Tibial nerve (tissue), 4 donors: ENCODE results near the gene MDK. TPM values are rescaled to one million over a fixed set of nuclear protein-coding genes. Genes with fewer than 3 reads are reported as not detected.
A peak's percentile ranks its signal among the peaks of the same experiment; 100 is the strongest.

ENCODE experiments used
- DNase-seq, 2 donors: peaks; one replicate each; pipeline ENCODE4 v3.0.0-alpha.2; 2019; ENCODE audit warnings: low spot score in 2 of 2
- H3K27ac ChIP-seq, 4 donors: fragments of 200-600 bp; sonication (generic) in 3 of 4; one replicate each; pipeline ENCODE4 v1.5.1; 2017 to 2019; ENCODE audit warnings: mild to moderate bottlenecking in 1 of 4
- H3K27me3 ChIP-seq, 2 donors: fragments of 200-600 bp; sonication (generic) in 1 of 2; one replicate each; pipeline versions ENCODE4 v1.5.1 to v1.6.0; 2017 to 2019
- H3K36me3 ChIP-seq, 3 donors: fragments of 200-600 bp; sonication (generic); one replicate each; pipeline ENCODE4 v1.5.1; 2018 to 2019
- H3K4me1 ChIP-seq, 4 donors: fragments of 200-600 bp; sonication (generic) in 3 of 4; one replicate each; pipeline ENCODE4 v1.5.1; 2017 to 2019
- H3K4me3 ChIP-seq, 4 donors: fragments of 200-600 bp; sonication (generic) in 3 of 4; one replicate each; pipeline ENCODE4 v1.5.1; 2017 to 2019; ENCODE audit warnings: mild to moderate bottlenecking in 1 of 4, moderate library complexity in 1 of 4
- H3K9me3 ChIP-seq, 4 donors: fragments of 200-600 bp; sonication (generic) in 3 of 4; one replicate each; pipeline ENCODE4 v1.5.1; 2017 to 2019
- EP300 ChIP-seq, 2 donors: sonication (generic); formaldehyde crosslinking; IDR thresholded peaks; one replicate each; pipeline ENCODE4 v1.6.1; 2017; ENCODE audit warnings: antibody characterized with exemption in 2 of 2, mild to moderate bottlenecking in 1 of 2
- POLR2A ChIP-seq, 2 donors: fragments of 450-650 bp; IDR thresholded peaks; one replicate each; pipeline ENCODE4 v1.6.1; 2017; ENCODE audit warnings: antibody characterized with exemption in 2 of 2, mild to moderate bottlenecking in 2 of 2, moderate library complexity in 2 of 2
- WGBS, 2 donors: methylation state at CpG; one replicate each; pipeline ENCODE4 v1.1.5; 2018; 5-methylcytosine and 5-hydroxymethylcytosine counted together
- total RNA-seq, 4 donors: library from RNA; depleted of rRNA; stranded (reverse); fragments of >200 nt; gene quantifications; one replicate each; pipeline ENCODE4 v1.1.0, GENCODE V29; 2016
- TF ChIP-seq, protein P1 (sequence below), 5 experiments: fragments of 200-600 bp in 3 of 5; fragments of 450-650 bp in 2 of 5; sonication (generic) in 3 of 5; IDR thresholded peaks; one replicate each; pipeline ENCODE4 v1.5.1; 2016 to 2019; ENCODE audit warnings: antibody characterized with exemption in 5 of 5, mild to moderate bottlenecking in 3 of 5, moderate library complexity in 2 of 5

MDK gene
- total RNA-seq, 4 donors from 2014 or later, result 48.1 to 107 (median 57.3) TPM

DNA sequence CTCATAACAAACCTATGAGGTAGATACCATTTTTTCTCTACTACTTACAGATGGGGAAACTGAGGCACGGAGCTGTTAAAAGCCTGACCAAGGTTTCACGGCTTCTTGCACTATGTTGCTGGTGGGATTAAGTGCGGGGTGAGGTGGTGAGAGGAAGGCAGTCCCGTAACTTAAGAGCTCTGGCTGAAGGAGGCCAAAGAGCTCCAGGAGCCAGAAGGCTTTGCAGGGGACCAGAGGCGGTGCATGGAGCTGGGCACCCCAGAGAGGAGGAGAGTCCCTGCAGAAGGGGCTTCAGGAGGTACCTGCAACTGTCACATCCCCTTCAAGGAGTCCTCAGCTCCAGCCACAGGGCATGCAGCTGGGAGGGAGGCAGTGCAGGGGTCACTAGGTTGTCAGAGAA lies 6.0 kb downstream of the MDK start:
- no peak for DNase-seq
- Histone ChIP-seq H3K36me3 (no peaks in the 10 kb centered on the region), H3K4me3 (no peak overlapping the region), H3K9me3 (no peaks in the 10 kb centered on the region), H3K27me3 (peaks cover 5 to 62% of the 10 kb centered on the region in 2 donors), H3K27ac (no peak overlapping the region), H3K4me1 (peaks cover 0 to 53% (median 29%) of the 10 kb centered on the region in 4 donors)
- no peak for TF ChIP-seq EP300 (IDR thresholded peaks at IDR 0.05)
- WGBS, 2 donors, result 74 to 80% methylated on average over 5 of the region's 5 CpGs

DNA sequence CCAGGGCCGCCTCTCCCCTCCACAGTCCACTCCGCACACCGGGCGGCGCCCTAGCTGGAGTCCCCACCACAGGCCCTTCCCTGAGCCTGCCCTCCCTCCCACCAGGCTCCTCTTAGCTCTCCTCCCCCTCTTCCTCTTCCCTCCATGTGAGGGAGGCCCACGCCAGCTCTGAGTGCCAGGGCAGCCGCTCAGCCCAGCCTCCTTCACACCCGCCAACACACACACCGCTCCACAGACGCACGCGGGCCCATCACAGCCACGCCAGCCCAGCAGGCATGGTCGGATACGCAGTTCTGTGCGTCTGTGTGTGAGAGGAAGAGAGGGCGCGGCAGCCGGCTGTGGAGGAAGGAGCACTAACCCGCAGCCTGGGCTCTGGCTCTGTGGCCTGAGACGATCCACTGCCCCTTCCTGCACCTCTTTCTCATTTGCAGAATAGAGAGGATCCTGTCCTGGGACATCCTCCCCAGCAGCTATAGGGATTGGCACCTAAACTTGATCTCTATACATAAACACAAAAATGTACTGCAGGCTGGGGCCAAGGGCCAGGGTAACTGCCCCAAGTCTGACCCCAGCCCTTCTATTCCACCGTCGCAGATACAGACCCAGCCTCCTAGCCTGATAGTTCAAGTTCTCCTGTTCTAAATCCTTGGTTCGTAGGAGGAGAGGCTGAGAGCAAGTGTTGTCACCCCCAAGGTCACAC lies 6.6 kb downstream of the MDK start:
- H3K4me1 ChIP-seq, result peaks cover 0 to 53% (median 29%) of the 10 kb centered on the region in 4 donors
- peaks cover 5 to 68% of the 10 kb centered on the region in 2 donors for H3K27me3 ChIP-seq
- TF ChIP-seq POLR2A (IDR thresholded peaks at IDR 0.05) (no peak), EP300 (IDR thresholded peaks at IDR 0.05) (no peak)
- TF ChIP-seq, protein P1, sequence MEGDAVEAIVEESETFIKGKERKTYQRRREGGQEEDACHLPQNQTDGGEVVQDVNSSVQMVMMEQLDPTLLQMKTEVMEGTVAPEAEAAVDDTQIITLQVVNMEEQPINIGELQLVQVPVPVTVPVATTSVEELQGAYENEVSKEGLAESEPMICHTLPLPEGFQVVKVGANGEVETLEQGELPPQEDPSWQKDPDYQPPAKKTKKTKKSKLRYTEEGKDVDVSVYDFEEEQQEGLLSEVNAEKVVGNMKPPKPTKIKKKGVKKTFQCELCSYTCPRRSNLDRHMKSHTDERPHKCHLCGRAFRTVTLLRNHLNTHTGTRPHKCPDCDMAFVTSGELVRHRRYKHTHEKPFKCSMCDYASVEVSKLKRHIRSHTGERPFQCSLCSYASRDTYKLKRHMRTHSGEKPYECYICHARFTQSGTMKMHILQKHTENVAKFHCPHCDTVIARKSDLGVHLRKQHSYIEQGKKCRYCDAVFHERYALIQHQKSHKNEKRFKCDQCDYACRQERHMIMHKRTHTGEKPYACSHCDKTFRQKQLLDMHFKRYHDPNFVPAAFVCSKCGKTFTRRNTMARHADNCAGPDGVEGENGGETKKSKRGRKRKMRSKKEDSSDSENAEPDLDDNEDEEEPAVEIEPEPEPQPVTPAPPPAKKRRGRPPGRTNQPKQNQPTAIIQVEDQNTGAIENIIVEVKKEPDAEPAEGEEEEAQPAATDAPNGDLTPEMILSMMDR (IDR thresholded peaks at IDR 0.05), result no peak
- H3K36me3 ChIP-seq, result no peaks in the 10 kb centered on the region
- H3K9me3 ChIP-seq, result no peaks in the 10 kb centered on the region
- DNase-seq, result no peak
- H3K27ac ChIP-seq, result no peak overlapping the region
- no peak overlapping the region for H3K4me3 ChIP-seq
- 7 to 20% methylated on average over 24 of the region's 24 CpGs for WGBS, 2 donors

DNA sequence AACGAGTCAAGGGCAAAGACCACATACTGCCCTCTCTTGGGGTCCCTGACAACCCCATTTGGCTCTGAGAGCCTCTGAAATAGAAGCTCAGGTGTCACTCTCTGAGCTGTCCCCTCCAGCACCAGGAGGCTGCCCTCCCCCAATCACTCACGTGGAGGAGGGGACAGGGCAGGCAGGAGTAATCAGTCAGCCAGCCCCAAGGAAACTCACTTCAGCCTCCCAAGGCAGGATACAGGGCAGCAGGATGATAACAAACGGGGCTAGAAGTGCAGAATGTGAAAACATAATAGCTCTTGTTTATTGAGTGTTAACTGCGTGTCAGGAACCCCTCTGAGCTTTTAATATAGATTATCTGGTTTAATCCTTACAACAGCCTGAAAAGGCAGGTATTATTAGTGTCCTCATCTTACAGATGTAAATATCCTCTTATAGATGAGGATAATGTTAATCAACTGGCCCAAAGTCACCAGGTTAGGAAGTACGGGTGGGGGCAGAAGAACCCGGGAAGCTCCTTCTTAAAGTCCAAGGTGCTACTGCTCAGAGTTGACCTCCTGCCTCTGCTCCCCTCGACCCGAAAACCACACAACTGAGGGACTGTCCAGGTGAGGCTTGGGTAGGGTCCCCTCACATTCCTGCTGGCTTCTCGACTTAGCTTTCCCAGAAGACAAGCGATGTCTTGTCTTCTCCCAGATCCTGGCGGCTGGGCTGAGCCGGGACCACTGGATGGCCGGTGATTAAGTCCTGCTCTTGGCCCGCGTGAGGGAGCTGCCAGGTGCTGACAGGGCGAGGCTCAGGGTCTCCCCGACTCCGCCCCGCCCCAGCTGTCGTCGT lies 7.4 kb downstream of the MDK start:
- no peak overlapping the region for H3K4me3 ChIP-seq
- TF ChIP-seq POLR2A (IDR thresholded peaks at IDR 0.05), result no peak
- no peak for TF ChIP-seq EP300 (IDR thresholded peaks at IDR 0.05)
- TF ChIP-seq, protein P1 (IDR thresholded peaks at IDR 0.05), result no peak
- peaks cover 0 to 52% (median 30%) of the 10 kb centered on the region in 4 donors for H3K4me1 ChIP-seq
- H3K36me3 ChIP-seq, result no peaks in the 10 kb centered on the region
- H3K27ac ChIP-seq, result no peak overlapping the region
- 8 to 17% methylated on average over 12 to 21 of the region's 21 CpGs for WGBS, 2 donors
- no peaks in the 10 kb centered on the region for H3K9me3 ChIP-seq
- H3K27me3 ChIP-seq, result peaks cover 5 to 69% of the 10 kb centered on the region in 2 donors
- no peak for DNase-seq

DNA sequence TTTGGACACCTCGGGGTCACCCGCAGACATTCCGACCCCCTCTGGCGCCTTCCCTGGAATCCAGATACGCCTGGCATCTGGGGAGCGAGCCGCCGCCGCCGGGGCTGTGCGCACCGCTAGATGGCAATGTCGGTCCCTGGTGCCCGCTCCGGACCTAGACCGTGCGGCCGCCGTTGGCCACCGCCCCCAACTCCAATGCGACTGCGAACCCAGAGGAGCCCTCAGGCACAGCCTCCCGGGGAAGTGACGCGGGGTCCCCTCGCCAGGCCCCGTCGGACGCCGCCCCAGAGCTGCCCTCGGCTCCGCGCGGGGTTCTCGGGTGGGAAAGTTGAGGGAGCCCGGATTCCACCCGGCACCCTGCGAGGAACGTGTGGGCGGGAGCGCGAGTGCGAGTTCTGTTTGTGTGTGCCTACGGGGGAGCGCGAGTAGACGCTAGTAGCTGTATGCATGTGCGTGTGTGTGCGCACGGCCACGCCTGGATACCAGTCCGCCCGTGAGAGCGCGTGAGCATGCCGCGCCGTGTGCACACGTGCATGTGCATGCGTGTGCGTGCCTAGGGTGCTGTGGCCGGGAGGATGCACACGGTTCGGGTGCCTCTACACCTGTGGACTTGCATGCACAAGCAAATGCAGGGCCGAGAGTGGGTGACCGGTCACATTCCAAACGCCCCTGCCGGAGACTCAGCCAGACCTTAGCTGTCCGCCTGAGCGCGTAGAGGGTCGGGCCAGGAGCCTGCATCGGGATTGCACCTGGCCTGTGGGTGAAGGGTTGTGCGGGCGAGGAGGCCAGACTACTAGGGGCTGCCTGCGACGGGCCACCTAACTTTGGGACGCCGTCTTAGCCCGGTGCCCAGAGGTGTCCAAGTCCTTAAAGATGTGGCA lies 8.2 kb downstream of the MDK start:
- DNase-seq, result peak in 1 of 2 donors; percentile 46
- TF ChIP-seq EP300 (IDR thresholded peaks at IDR 0.05), result no peak
- no peak for TF ChIP-seq POLR2A (IDR thresholded peaks at IDR 0.05)
- TF ChIP-seq, protein P1 (IDR thresholded peaks at IDR 0.05), result peak; percentile 76 to 87 (median 81)
- Histone ChIP-seq H3K4me1 (peaks cover 0 to 52% (median 30%) of the 10 kb centered on the region in 4 donors), H3K27ac (no peak overlapping the region), H3K27me3 (peaks cover 5 to 69% of the 10 kb centered on the region in 2 donors), H3K4me3 (peak overlapping the region in 3 of 4 donors; percentile 15 to 44 (median 43)), H3K9me3 (no peaks in the 10 kb centered on the region), H3K36me3 (no peaks in the 10 kb centered on the region)
- 0 to 2% methylated on average over 18 to 29 of the region's 80 CpGs for WGBS, 2 donors
